AG09309 (cell line): ENCODE results near the gene GBP2.
A peak's percentile ranks its signal among the peaks of the same experiment; 100 is the strongest.
"Not testable (repeated sequence)": the region's sequence is repeated elsewhere in the genome, so short reads cannot be mapped to it uniquely, and the experiment has no call there.

Source experiments
- DNase-seq: peaks from one replicate; pipeline ENCODE4 v3.0.0-alpha.2; 2010; ENCODE audit warnings: low read depth
- H3K4me3 ChIP-seq: 2 replicates; pipeline ENCODE4 v1.5.1; 2011; ENCODE audit warnings: mild to moderate bottlenecking, low read depth, low read length, moderate library complexity; ENCODE audit not compliant: control insufficient read depth
- TF ChIP-seq, protein P1 (sequence below): IDR thresholded peaks from 2 replicates; pipeline ENCODE4 v1.5.1; 2011; ENCODE audit warnings: mild to moderate bottlenecking, low read depth, low read length, inconsistent platforms; ENCODE audit not compliant: insufficient read depth, control insufficient read depth; ENCODE audit errors: missing control alignments

Gene GBP2

GRCh38 chr1:89129911-89130310 lies 4.0 kb upstream of the GBP2 start:
- no peak overlapping the region for H3K4me3 ChIP-seq
- no peak for DNase-seq
- TF ChIP-seq, protein P1, sequence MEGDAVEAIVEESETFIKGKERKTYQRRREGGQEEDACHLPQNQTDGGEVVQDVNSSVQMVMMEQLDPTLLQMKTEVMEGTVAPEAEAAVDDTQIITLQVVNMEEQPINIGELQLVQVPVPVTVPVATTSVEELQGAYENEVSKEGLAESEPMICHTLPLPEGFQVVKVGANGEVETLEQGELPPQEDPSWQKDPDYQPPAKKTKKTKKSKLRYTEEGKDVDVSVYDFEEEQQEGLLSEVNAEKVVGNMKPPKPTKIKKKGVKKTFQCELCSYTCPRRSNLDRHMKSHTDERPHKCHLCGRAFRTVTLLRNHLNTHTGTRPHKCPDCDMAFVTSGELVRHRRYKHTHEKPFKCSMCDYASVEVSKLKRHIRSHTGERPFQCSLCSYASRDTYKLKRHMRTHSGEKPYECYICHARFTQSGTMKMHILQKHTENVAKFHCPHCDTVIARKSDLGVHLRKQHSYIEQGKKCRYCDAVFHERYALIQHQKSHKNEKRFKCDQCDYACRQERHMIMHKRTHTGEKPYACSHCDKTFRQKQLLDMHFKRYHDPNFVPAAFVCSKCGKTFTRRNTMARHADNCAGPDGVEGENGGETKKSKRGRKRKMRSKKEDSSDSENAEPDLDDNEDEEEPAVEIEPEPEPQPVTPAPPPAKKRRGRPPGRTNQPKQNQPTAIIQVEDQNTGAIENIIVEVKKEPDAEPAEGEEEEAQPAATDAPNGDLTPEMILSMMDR = no peak

DNA sequence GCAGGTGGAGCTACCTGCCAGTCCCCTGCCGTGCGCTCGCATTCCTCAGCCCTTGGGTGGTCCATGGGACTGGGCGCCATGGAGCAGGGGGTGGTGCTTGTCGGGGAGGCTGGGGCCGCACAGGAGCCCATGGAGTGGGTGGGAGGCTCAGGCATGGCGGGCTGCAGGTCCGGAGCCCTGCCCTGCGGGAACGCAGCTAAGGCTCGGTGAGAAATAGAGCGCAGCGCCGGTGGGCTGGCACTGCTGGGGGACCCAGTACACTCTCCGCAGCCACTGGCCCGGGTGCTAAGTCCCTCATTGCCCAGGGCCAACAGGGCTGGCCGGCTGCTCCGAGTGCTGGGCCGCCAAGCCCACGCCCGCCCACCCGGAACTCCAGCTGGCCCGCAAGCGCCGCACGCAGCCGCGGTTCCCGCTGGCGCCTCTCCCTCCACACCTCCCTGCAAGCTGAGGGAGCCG lies 2.1 kb upstream of the GBP2 start:
- DNase-seq, H3K4me3 ChIP-seq: not testable (repeated sequence)

GRCh38 chr1:89126602-89127565 lies 970 bp upstream of the GBP2 start:
- H3K4me3 ChIP-seq, DNase-seq: not testable (repeated sequence)

DNA sequence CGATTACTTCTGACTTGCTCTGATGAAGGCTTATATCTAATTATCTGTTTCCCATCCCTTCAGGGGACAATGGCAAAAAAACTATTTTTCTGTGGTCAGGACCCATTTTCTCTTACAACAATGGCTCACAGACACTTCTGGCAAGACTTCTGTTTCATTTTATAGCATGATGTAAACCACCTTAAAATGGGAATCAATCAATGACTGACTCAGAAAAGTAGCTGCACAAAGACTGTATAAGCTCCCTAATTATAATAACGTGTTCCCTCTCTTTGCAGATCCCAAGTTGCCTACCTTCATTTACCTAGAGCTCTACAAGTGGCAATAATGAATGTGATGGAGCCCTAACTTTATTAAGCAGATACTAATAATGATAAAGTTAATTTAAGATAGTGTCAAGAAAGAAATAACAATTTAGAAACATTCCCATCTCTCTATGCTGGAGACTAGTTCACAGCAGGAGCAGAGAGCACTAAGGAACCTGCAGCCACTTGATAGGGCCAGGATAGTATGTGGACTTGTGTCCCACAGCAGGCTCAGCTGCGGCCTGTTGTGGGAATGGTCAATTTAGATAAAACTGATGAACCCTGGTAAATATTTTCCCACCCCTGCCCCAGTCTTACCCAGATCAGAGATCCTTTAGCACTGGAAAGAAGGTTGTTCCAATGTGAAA lies 538 bp downstream of the GBP2 start:
- no peak for DNase-seq
- H3K4me3 ChIP-seq = peak overlapping the region; percentile 13
- TF ChIP-seq, protein P1 = no peak

DNA sequence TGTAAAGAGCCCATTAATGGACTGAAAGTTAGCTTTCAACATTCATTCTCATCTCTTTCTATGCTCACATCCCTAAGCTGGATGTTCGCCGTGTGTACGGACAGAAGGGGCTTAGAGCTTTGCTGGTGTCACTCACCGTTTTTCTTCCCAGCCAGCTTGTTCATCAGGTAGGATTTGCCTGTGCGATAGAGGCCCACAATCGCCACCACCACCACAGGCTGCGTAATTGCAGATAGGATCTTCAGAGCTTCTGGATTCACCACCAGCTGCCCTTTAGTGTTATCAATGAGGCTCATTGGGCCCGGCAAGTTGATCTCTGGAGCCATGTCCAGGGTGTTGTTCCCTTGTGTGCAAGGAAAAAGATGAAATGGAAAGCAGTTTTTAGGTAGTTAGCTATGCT lies 4.3 kb downstream of the GBP2 start:
- no peak overlapping the region for H3K4me3 ChIP-seq
- DNase-seq = no peak
- TF ChIP-seq, protein P1 = no peak

- TF ChIP-seq, protein P1 = no peak
- H3K4me3 ChIP-seq = no peak overlapping the region
- DNase-seq = no peak
Observed at GRCh38 chr1:89114662-89115061, 11.3 kb downstream of the GBP2 start.

GRCh38 chr1:89112871-89113613 lies 12.9 kb downstream of the GBP2 start:
- no peak overlapping the region for H3K4me3 ChIP-seq
- no peak for DNase-seq
- TF ChIP-seq, protein P1 = no peak
